T-helper 17 cell (primary cell): ENCODE results near the gene FRZB. TPM values are rescaled to one million over a fixed set of nuclear protein-coding genes. Genes with fewer than 3 reads are reported as not detected.

ENCODE experiments used
- ATAC-seq: fragments of 150-1000 bp; cut with Tn5 transposase; 2 replicates; pipeline ENCODE4 v1.10.0; 2021; ENCODE audit warnings: mild to moderate bottlenecking, moderate library complexity
- DNase-seq, 3 donors: peaks; one replicate each; pipeline versions ENCODE4 v3.0.0 to v3.0.0-alpha.2; 2020 to 2021
- H3K9me3 ChIP-seq: one replicate; pipeline ENCODE4 v1.7.0; 2013; ENCODE audit warnings: low read length, mild to moderate bottlenecking; ENCODE audit not compliant: control insufficient read depth, poor library complexity, severe bottlenecking
- H3K27ac Mint-ChIP-seq: one replicate; pipeline ENCODE4 v1.8.0; 2022; ENCODE audit warnings: mild to moderate bottlenecking, moderate library complexity, mixed read lengths
- H3K27me3 Mint-ChIP-seq: one replicate; pipeline ENCODE4 v1.8.0; 2022; ENCODE audit warnings: mixed read lengths
- H3K36me3 Mint-ChIP-seq: one replicate; pipeline ENCODE4 v1.8.0; 2022; ENCODE audit warnings: low read depth, mixed read lengths
- H3K4me1 Mint-ChIP-seq: one replicate; pipeline ENCODE4 v1.8.0; 2022; ENCODE audit warnings: mild to moderate bottlenecking, mixed read lengths
- H3K4me3 Mint-ChIP-seq: one replicate; pipeline ENCODE4 v1.8.0; 2022; ENCODE audit warnings: mild to moderate bottlenecking, moderate library complexity, mixed read lengths
- total RNA-seq, 4 donors: library from RNA in 2 of 4; stranded (reverse) in 2 of 4; gene quantifications; one replicate each; pipeline ENCODE4 v1.2.3 and lab custom pipeline; 2022 to 2026

Gene FRZB, protein sequence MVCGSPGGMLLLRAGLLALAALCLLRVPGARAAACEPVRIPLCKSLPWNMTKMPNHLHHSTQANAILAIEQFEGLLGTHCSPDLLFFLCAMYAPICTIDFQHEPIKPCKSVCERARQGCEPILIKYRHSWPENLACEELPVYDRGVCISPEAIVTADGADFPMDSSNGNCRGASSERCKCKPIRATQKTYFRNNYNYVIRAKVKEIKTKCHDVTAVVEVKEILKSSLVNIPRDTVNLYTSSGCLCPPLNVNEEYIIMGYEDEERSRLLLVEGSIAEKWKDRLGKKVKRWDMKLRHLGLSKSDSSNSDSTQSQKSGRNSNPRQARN
- total RNA-seq (not detected), total RNA-seq (lab: John Stamatoyannopoulos, UW) (0 reads per million in 2 donors)

DNA sequence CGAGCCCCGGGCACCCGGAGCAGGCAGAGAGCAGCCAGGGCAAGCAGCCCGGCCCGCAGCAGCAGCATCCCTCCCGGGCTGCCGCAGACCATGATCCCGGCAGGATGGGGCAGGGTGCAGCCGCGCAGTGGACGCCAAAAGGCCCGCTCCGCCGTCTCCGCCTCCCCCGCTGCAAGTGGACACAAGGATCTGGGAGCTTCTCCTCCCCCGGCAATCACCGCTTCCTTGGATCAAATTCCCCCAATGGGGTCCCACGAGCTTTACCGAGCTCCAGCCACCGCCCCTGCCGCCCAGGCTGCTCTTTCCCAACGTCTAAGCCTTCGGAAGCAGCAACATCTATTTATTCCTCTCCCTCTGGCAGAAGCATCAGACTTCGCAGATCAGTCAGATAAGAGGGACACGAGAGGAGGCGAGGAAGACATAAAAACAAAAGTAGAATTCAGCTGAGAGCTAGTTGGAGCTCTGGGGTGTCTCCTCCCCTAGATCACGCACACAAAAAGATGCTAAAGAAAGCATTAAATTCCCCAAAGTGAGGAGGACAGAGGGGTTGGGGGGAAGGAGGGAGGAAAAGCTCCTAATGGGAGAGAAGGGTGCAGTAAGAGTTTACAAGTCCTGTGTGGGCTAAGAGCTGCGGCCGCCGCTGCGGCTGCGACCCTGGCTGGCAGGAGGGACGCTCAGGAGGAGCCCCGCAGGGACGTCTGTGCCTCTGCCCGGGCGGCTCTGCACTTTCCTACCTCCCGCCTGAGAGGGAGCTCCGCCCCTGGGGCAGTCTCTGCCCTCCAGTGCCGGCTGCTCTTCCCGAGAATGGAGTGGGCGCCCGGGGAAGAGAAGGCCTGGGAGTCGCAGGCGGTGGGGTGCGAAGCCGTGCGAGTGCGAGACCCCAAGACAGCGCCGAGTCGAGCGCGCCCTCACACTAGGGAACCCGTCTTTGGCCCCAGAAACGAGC lies at the start of gene FRZB:
Gene FRZB (minus strand): TSS at position 177 of the 946 bp plus-strand sequence. CDS start 85 bp downstream, at position 92.
- Mint-ChIP-seq H3K4me3 (peak within 1 kb of the TSS; percentile 66), H3K4me1 (peaks cover 15% of the 10 kb centered on the region), H3K27ac (no peak within 1 kb of the TSS), H3K27me3 (peaks cover 86% of the 10 kb centered on the region), H3K36me3 (peaks cover 6% of the 10 kb centered on the region)
- no peak for DNase-seq
- ATAC-seq: no peak
- H3K9me3 ChIP-seq: no peaks in the 10 kb centered on the region

DNA sequence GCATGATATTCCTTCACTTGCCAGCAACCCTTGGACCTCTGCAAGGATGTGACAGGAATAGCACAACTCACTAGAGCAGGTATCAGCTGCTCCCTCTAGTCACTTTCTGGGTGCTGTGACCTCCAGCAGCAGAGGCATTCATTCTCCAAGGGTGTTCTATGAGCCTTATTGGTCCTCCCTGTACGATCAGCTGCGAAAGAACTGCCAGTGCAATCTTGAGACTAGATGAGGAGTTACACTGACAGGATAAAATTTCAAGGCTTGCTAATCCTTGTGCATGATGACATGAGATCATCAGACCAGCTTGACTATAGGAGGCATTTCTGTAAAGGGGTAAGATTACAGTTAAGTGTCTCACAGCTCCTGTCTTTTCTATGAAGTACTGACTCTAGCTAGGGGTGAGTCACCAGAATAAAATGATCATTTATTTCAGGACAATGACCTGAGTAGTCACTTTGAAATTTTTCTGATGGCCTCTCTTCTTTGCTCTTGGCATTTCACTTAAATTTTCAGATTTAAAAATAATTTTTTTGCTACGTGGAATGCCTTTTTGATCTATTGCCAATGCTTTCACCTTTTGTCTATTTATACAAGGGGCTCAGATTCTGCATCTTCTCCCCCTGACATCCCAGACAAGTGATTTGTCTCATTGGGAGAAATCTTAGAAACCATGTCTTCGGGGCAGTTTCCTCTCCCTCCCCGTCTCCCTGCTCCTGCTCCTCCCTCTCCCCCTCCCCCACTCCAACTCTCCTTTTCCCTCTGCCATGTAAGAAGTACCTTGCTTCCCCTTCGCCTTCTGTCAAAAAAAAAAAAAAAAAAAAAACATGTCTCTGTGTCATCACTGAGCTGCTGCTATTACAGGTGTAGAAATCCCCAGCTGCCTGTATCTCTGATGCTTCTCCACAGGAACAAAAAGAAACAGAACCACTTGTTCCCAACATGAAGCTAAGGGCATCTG lies 49.2 kb upstream of the FRZB start:
- Mint-ChIP-seq H3K27me3 (no peaks in the 10 kb centered on the region), H3K4me3 (no peak overlapping the region), H3K36me3 (no peaks in the 10 kb centered on the region), H3K4me1 (no peaks in the 10 kb centered on the region), H3K27ac (no peak overlapping the region)
- DNase-seq (no peak), ATAC-seq (no peak)
- H3K9me3 ChIP-seq: no peaks in the 10 kb centered on the region

DNA sequence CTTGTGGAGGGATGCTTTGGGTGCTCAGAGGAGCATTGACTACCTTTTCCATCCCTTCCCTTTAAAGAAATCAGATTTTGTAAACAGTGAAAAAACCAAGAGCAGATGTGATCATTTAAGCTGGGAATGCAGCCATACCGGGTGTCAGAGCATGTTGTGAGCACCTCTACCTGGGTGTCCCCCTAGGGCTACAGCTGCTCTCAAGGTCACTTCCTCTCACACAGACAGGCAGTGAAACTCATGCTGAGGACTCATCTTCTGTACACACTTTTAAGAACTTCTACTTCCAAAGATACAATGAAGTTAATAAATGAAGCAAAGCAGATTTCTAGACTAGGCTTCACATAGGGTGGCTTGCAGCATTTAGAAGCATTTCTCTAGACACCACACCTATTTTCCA lies 48.4 kb upstream of the FRZB start:
- H3K9me3 ChIP-seq: no peaks in the 10 kb centered on the region
- Mint-ChIP-seq H3K4me3 (no peak overlapping the region), H3K4me1 (no peaks in the 10 kb centered on the region), H3K36me3 (no peaks in the 10 kb centered on the region), H3K27me3 (no peaks in the 10 kb centered on the region), H3K27ac (no peak overlapping the region)
- DNase-seq (no peak), ATAC-seq (no peak)

DNA sequence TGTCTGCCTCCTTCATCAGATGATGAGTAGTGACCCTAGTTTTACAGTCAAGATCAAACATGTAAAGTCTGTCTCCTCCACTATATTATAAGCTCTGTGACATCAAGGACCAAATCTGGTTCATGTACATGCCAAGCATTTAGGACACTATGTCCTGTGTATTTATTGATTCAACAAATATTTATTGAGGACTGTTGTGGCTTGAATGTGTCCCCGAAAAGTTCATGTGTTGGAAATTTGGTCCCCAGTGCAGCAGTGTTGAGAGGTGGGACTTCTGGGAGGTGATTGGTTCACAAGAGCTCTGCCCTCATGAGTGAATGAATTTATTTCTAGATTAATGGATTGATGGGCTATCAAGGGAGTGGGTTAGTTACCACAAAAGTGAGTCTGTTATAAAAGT lies 46.6 kb upstream of the FRZB start:
- Mint-ChIP-seq H3K4me3 (no peak overlapping the region), H3K27me3 (no peaks in the 10 kb centered on the region), H3K4me1 (no peaks in the 10 kb centered on the region), H3K36me3 (peaks cover 2% of the 10 kb centered on the region), H3K27ac (no peak overlapping the region)
- H3K9me3 ChIP-seq: no peaks in the 10 kb centered on the region
- DNase-seq (no peak), ATAC-seq (no peak)

DNA sequence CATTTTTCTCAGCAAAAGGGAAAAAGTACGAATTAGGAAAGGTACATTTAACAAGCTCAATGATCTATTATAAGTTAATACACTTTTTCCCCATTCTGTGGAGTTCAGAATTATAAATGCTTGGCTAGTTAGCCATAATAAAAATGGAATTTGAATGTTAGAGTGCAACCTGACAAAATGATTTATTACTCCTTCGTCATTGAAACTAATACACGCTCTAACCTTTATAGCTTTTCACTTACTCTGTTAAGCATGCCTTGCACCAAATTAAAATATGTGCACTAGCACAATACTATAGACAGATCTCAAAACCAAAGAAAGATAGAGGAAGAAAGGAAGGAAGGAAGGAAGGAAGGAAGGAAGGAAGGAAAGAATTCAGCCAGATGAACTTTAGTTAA lies 46.1 kb upstream of the FRZB start:
- H3K36me3 Mint-ChIP-seq: peaks cover 2% of the 10 kb centered on the region
- no peak overlapping the region for H3K4me3 Mint-ChIP-seq
- no peaks in the 10 kb centered on the region for H3K9me3 ChIP-seq
- ATAC-seq (no peak), DNase-seq (no peak)
- H3K4me1 Mint-ChIP-seq: no peaks in the 10 kb centered on the region
- no peaks in the 10 kb centered on the region for H3K27me3 Mint-ChIP-seq
- no peak overlapping the region for H3K27ac Mint-ChIP-seq

DNA sequence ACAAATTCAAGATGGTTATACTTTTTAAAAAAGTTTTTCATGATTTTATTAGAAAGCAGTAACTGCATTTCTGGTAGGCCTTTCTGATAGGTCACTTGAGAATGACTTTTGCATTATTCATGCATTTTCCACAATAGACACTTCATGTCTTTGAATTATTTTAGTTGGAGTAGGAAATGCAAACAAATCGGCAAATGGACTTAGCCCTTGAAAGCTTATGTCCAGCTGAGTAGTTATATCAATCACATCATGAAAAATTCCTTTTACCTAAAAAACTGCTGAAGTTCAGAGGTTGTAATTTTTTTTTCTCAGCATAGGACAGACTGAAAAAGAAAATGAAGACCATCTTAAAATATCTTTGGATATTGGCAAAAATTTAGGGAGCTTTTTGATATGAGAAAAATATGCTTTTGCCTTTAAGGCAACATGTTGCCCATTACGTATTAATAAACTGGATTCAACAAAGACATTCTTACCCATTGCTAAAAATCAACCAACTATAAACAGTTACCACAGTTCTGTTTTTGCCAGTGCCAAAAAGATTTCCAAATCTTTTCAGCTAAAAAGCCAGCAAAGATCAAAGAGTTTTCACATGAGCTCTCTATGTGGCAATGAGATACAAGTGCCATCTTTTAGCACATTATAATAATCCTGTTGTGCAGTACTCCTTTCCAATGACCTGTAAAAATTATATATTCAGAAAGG lies 45.5 kb upstream of the FRZB start:
- Mint-ChIP-seq H3K27me3 (no peaks in the 10 kb centered on the region), H3K4me3 (no peak overlapping the region), H3K36me3 (peaks cover 2% of the 10 kb centered on the region), H3K27ac (no peak overlapping the region), H3K4me1 (no peaks in the 10 kb centered on the region)
- DNase-seq: no peak
- no peak for ATAC-seq
- no peaks in the 10 kb centered on the region for H3K9me3 ChIP-seq

DNA sequence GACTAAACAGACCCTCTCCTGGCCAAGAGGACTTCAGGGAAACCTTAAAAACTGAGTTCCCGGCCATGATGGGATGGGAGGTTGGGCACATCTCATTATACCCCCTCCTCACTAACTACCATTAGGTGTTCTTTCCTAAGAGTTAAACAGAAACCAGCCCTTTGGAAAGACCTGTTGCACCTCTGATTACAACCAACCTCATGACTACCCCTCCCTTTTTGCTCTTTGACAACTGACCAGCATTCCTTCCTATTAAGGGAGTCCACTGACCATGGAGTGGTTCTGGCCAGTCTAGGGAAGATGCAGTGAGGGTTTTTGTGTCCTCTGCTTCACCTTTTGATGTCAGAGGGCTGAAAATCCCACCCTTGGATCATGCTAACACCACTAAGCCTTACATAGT lies 44.5 kb upstream of the FRZB start:
- Mint-ChIP-seq H3K27me3 (no peaks in the 10 kb centered on the region), H3K4me1 (no peaks in the 10 kb centered on the region), H3K27ac (no peak overlapping the region), H3K4me3 (no peak overlapping the region), H3K36me3 (peaks cover 2% of the 10 kb centered on the region)
- H3K9me3 ChIP-seq: no peaks in the 10 kb centered on the region
- no peak for DNase-seq
- ATAC-seq: no peak

DNA sequence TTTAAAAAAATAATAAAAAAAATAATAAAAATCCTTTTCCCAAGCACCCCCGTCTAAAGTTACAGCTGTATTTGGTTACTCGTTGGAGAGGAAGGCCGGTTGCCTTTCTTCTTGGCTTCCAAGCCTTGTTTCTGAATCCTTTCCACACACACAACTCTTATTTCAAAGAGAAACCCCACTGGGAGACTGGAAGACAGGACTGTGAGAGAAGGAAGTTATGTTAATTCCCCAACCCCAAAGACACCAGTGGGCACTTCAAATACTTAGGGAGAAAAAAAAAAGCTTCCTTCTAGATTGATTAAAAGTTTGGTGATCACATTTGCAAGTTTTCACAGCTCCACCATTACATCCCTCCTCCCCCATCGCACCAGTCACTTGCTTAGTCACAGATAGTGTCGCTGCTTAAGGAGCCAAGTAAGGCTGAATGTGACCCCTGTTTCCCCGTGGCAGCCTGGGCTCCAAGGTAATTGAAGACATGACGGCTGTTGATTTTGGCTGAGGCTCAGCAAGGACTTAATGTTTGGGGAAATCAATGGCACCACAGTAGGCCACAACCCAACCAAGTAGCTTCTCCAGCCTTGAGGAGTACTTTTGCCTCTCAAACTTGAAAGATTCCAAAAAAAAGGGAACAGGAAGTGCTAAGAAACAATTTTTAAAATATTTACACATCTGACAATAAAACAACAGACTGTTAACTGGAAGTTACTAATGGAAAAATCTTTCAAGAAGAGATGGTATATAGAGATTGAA lies 40.8 kb upstream of the FRZB start:
- ATAC-seq: no peak
- H3K36me3 Mint-ChIP-seq: peaks cover 2% of the 10 kb centered on the region
- no peak for DNase-seq
- no peak overlapping the region for H3K27ac Mint-ChIP-seq
- H3K4me1 Mint-ChIP-seq: no peaks in the 10 kb centered on the region
- H3K4me3 Mint-ChIP-seq: no peak overlapping the region
- no peaks in the 10 kb centered on the region for H3K9me3 ChIP-seq
- no peaks in the 10 kb centered on the region for H3K27me3 Mint-ChIP-seq

DNA sequence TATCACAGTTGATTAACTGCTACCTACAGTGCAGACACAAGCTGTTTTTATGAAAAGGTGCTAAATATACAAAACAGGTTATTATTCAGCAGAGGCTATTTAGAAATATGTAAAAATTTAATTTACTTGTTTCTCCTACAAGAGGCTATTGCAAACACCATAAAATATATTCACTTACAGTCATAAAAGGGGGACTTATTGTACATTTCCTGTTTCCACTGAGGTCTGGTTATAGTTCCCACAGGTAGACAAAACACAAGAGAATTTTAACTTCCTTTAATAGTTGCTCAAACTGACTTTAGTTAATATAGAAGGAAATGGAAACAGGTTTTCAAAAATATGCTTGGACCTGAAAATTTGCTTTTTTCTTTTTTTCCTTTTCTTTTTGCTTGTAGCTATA lies 40.0 kb upstream of the FRZB start:
- Mint-ChIP-seq H3K36me3 (peaks cover 2% of the 10 kb centered on the region), H3K27me3 (no peaks in the 10 kb centered on the region)
- no peak for ATAC-seq

DNA sequence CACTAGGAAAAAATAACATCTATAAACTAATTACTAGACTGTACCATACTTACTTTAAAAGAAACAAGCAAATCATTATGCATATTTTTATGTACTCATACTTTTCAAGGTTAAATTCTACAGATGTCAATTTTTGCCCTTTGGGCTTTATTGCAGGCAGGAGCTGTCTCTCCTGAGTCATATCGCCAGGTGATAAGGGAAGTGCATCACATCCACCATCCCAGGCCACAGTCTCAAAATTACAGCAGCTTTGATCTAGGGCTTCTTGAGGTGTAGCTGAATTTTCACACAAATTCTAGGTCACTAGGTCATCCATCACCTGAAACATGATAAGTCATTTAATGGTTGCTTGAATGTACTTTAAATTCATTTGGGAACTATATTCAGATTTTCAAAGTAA lies 38.4 kb upstream of the FRZB start:
- DNase-seq (no peak), ATAC-seq (no peak)
- H3K9me3 ChIP-seq: no peaks in the 10 kb centered on the region
- peaks cover 2% of the 10 kb centered on the region for H3K36me3 Mint-ChIP-seq
- H3K27me3 Mint-ChIP-seq: no peaks in the 10 kb centered on the region
- no peak overlapping the region for H3K27ac Mint-ChIP-seq
- no peak overlapping the region for H3K4me3 Mint-ChIP-seq
- H3K4me1 Mint-ChIP-seq: no peaks in the 10 kb centered on the region

More for the DNA sequence above, 40.0 kb upstream of the FRZB start:
- peak overlapping the region; percentile 6 for H3K27ac Mint-ChIP-seq
- no peaks in the 10 kb centered on the region for H3K9me3 ChIP-seq
- H3K4me3 Mint-ChIP-seq: no peak overlapping the region
- DNase-seq: no peak
- H3K4me1 Mint-ChIP-seq: no peaks in the 10 kb centered on the region

DNA sequence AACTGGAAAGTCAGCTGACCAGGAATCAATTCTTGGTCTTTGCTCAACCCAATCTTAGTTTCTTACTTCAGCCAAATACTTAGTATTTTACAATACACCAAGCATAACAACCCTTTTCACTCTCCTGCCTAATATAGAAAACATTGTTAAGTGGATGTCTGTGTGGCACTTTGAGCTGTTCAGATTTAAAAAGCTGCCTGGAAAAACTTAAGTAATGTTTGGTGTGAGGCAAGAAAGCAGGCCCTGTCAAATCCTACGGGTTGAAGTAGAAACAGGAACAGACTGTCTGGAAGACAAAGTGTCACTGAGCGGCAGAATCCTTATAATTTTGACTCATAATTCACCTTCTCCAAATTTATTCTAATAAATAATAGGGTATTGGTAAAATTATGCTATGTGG lies 37.1 kb upstream of the FRZB start:
- ATAC-seq: no peak

DNA sequence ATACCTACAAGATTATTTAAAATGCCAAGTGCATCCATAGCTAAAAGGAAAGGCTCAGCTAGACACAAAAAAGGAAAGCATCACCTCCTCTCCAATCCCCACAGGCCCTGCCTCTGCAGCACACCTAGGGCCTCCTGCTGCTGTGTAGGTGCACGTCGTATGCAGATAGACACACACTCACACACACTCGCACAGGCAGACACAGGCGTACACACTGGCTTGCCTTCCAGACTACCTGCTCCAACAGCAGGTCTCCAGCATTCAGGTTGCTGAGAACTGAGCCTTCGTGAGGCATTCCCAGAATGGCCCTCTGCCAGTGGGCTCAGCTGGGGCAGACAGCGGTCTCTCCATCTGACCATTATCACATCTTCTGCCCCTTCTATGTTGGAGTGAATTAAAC lies 35.3 kb upstream of the FRZB start:
- DNase-seq (no peak), ATAC-seq (no peak)
- no peaks in the 10 kb centered on the region for H3K27me3 Mint-ChIP-seq
- no peak overlapping the region for H3K27ac Mint-ChIP-seq
- no peaks in the 10 kb centered on the region for H3K9me3 ChIP-seq
- H3K4me1 Mint-ChIP-seq: no peaks in the 10 kb centered on the region
- no peak overlapping the region for H3K4me3 Mint-ChIP-seq
- no peaks in the 10 kb centered on the region for H3K36me3 Mint-ChIP-seq

More for the DNA sequence above, 37.1 kb upstream of the FRZB start:
- no peak overlapping the region for H3K4me3 Mint-ChIP-seq
- no peaks in the 10 kb centered on the region for H3K4me1 Mint-ChIP-seq
- H3K36me3 Mint-ChIP-seq: no peaks in the 10 kb centered on the region
- H3K27me3 Mint-ChIP-seq: no peaks in the 10 kb centered on the region
- no peak for DNase-seq
- no peaks in the 10 kb centered on the region for H3K9me3 ChIP-seq
- H3K27ac Mint-ChIP-seq: no peak overlapping the region
